Muscle of back (tissue), 11 donors: ENCODE data around the gene ZNG1B. TPM values are rescaled to one million over a fixed set of nuclear protein-coding genes. Genes with fewer than 3 reads are reported as not detected.
A peak's percentile ranks its signal among the peaks of the same experiment; 100 is the strongest.

ENCODE experiments used
- DNase-seq, 3 donors: peaks; one replicate each; pipeline versions ENCODE4 v3.0.0 to v3.0.0-alpha.2; 2013
- polyA plus RNA-seq, 10 donors: library from polyadenylated mRNA; unstranded; fragments of 120-200 nt; gene quantifications; one replicate each; pipeline ENCODE4 v1.2.1, GENCODE V29; 2013; ENCODE audit not compliant: insufficient read length in 10 of 10

Gene ZNG1B
- polyA plus RNA-seq, 10 donors: 28.7 to 49.1 (median 43.6) TPM

DNA sequence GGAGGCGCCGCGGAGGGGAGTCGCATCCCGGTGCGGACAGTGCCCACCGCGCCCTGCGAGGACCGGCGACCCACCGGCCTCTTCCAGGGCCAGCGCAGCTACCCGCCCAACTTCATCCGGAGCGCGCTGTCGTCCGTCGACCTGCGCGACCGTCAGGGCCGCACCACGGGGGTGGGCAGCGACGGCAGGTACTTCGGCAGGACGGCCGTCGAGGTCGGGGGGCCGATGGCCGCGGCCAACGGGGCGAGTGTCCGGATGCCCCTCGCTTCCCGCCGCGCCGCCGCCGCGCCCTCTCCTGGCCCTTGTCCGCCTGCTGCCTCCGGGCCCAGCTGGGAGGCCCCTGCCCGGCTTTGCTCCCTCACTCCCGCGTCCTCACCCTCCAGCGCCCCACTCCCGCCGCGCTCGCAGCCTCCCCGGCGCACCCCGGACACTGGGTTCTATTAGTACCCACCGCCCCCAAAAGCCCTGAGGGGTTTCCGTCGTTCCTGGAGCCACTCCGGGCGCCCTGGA lies 104.5 kb downstream of the ZNG1B start:
- DNase-seq: peak in 1 of 3 donors; percentile 61

GRCh38 chr2:113542529-113542928 lies 105.0 kb downstream of the ZNG1B start:
- DNase-seq: peak in 1 of 3 donors; percentile 26

Other genes with a start within 250 kb of the ZNG1B start
- gene PAX8, start 158.8 kb upstream of the ZNG1B start, polyA plus RNA-seq: 1 to 10 TPM in 6 of 10 donors, under 1 TPM in 4; 0.22 to 6.0 (median 1.6) TPM
- gene FOXD4L1, start 61.0 kb downstream of the ZNG1B start, polyA plus RNA-seq: 1 to 10 TPM; 1.4 to 3.2 (median 1.7) TPM
- gene RABL2A, start 189.6 kb downstream of the ZNG1B start, polyA plus RNA-seq: 10 to 100 TPM in 9 of 10 donors, 1 to 10 TPM in 1; 9.9 to 25.1 (median 13.8) TPM